ENCODE data around the gene PSAP.

- TF ChIP-seq CTCF (IDR thresholded peaks at IDR 0.05) (no peak), POLR2A (IDR thresholded peaks at IDR 0.05) (no peak), EP300 (IDR thresholded peaks at IDR 0.05) (no peak)
Observed at GRCh38 chr10:71899665-71900412, 48.8 kb upstream of the PSAP start.

Measured in tibial nerve (tissue), 4 donors.